HEK293T (cell line): Measurements from ENCODE around the gene EPOP.

Source experiments
- CTCF ChIA-PET: fragments of 350-600 bp; formaldehyde crosslinking; extraction: SDS; loops from one replicate; lab custom pipeline; 2021; ENCODE audit warnings: antibody characterized with exemption, inconsistent platforms; lab: Yijun Ruan, JAX
- POLR2A ChIA-PET: fragments of 350-600 bp; formaldehyde crosslinking; extraction: SDS; loops from one replicate; lab custom pipeline; 2020; ENCODE audit warnings: antibody characterized with exemption, inconsistent platforms; lab: Yijun Ruan, JAX
- DNase-seq: peaks from one replicate; pipeline ENCODE4 v3.0.0; 2012; ENCODE audit warnings: mixed read lengths; ENCODE audit errors: extremely low spot score
- ARNT ChIP-seq: fragments of 450-650 bp; IDR thresholded peaks from 2 replicates; pipeline ENCODE4 v1.6.1; 2017; ENCODE audit warnings: mild to moderate bottlenecking
- BHLHE40 ChIP-seq: fragments of 450-650 bp; IDR thresholded peaks from 2 replicates; pipeline ENCODE4 v1.6.1; 2016; ENCODE audit warnings: mild to moderate bottlenecking, moderate library complexity, borderline replicate concordance
- CTBP1 ChIP-seq: fragments of 450-650 bp; IDR thresholded peaks from 2 replicates; pipeline ENCODE4 v1.6.1; 2016; ENCODE audit warnings: borderline replicate concordance
- ELF4 ChIP-seq: fragments of 450-650 bp; IDR thresholded peaks from 2 replicates; pipeline ENCODE4 v1.6.1; 2017; ENCODE audit warnings: antibody characterized with exemption
- FOXA1 ChIP-seq: fragments of 450-650 bp; IDR thresholded peaks from 2 replicates; pipeline ENCODE4 v1.6.1; 2016; ENCODE audit warnings: mild to moderate bottlenecking
- FOXK2 ChIP-seq: fragments of 450-650 bp; IDR thresholded peaks from 2 replicates; pipeline ENCODE4 v1.6.1; 2016; ENCODE audit warnings: mild to moderate bottlenecking
- FOXM1 ChIP-seq: fragments of 450-650 bp; IDR thresholded peaks from 2 replicates; pipeline ENCODE4 v1.6.1; 2017; ENCODE audit warnings: mild to moderate bottlenecking, borderline replicate concordance
- HDGF ChIP-seq: fragments of 450-650 bp; IDR thresholded peaks from 2 replicates; pipeline ENCODE4 v1.6.1; 2017; ENCODE audit warnings: antibody characterized with exemption, borderline replicate concordance
- L3MBTL2 ChIP-seq: fragments of 450-650 bp; conservative IDR thresholded peaks from 2 replicates; pipeline ENCODE4 v1.6.1; 2016; ENCODE audit warnings: mild to moderate bottlenecking
- LEF1 ChIP-seq: fragments of 450-650 bp; IDR thresholded peaks from 2 replicates; pipeline ENCODE4 v1.6.1; 2017; ENCODE audit warnings: mild to moderate bottlenecking, borderline replicate concordance
- NFRKB ChIP-seq: fragments of 450-650 bp; IDR thresholded peaks from 2 replicates; pipeline ENCODE4 v1.6.1; 2016; ENCODE audit warnings: mild to moderate bottlenecking, moderate library complexity
- SP1 ChIP-seq: fragments of 450-650 bp; IDR thresholded peaks from 2 replicates; pipeline ENCODE4 v1.6.1; 2017
- SUZ12 ChIP-seq: fragments of 450-650 bp; IDR thresholded peaks from 2 replicates; pipeline ENCODE4 v1.6.1; 2016; ENCODE audit warnings: mild to moderate bottlenecking
- TARDBP ChIP-seq: fragments of 450-650 bp; IDR thresholded peaks from 2 replicates; pipeline ENCODE4 v1.6.1; 2016
- ZNF384 ChIP-seq: fragments of 450-650 bp; IDR thresholded peaks from 2 replicates; pipeline ENCODE4 v1.6.1; 2016
- TF ChIP-seq, protein P1 (sequence below): fragments of 450-650 bp; IDR thresholded peaks from 2 replicates; pipeline ENCODE4 v1.6.1; 2016

EPOP gene

DNA sequence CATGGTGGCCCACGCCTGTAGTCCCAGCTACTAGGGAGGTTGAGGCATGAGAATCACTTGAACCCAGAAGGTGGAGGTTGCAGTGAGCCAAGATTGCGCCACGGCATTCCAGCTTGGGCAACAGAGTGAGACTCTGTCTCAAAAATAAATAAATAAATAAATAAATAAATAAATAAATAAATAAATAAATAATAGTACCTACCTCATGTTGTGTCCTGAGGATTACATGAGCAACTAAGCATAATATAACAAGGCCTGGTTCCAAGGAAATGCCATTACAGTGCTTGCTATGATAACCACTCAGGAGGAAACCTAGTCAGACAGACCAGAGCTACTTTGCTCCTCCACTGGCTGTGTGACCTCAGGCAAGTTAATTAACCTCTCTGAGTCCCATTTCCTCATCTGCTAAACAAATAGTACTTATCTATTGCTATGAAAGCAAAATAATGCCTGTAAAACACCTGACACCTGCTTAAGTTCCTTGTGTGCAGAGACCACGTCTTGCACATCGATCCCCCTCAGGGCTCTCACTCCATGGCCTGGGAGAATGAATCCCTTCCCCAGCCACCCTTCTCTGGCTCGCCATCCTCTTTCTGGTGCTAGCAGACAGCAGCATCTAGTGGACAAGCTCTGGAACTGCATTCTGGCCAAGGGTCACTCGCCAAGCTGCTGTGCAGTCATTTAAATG is 7.5 kb downstream of the EPOP start:
- DNase-seq = peak; percentile 75
- ChIA-PET CTCF (interaction anchor here (0.6 to 1.5 kb wide), 13 partner anchors 13 to 480 kb away, joined by 3 to 9 read pairs (median 3); no protein-coding TSS in a partner anchor), POLR2A (interaction anchor here (0.6 to 1.3 kb wide), 2 partner anchors 81 to 109 kb away, joined by 3 read pairs; no protein-coding TSS in a partner anchor)
- no peak for TF ChIP-seq L3MBTL2
- no peak for TF ChIP-seq BHLHE40

DNA sequence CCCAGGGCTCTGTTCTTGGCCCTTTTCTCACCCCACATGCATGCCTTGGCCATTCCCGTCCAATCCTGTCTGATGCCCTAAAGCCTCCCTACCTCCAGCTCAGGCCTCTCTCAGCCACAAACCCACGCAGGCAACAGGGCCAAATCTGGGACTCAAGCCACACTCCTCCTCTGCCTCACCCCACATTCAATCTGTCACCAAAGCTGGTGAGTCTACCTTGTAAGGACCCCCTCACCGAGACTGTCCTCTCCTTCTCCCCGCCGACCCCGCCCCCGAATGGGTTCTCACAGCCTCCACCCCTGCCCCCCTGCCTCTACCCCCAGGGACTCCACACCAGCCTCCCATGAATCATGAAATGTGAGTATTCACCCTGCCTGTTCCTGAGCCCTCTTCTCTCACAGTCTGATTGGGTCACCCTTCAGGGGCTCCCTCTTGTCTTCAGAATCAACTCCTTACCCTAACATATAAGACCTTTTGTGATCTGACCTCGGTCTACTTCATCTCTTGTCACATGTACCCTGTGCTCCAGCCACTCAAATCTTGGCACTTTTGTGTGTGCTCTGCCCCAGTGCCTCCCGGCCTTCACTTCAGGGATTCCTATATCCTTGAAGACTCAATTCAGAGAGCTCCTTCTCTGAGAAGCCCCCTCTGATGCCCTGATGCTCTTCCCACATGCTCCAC is 10.7 kb downstream of the EPOP start:
- no peak for DNase-seq
- TF ChIP-seq SUZ12 (no peak), NFRKB (no peak), SP1 (no peak), FOXA1 (no peak), HDGF (no peak)
- ChIA-PET CTCF (interaction anchor here (0.6 to 2.7 kb wide), 15 partner anchors 10 to 392 kb away, joined by 3 to 25 read pairs (median 5); partner anchors contain the start of genes EPOP and SRCIN1), POLR2A (interaction anchor here (1.0 to 1.2 kb wide), 3 partner anchors 58 to 106 kb away, joined by 3 to 4 read pairs (median 3); partner anchors contain the start of gene SRCIN1)

DNA sequence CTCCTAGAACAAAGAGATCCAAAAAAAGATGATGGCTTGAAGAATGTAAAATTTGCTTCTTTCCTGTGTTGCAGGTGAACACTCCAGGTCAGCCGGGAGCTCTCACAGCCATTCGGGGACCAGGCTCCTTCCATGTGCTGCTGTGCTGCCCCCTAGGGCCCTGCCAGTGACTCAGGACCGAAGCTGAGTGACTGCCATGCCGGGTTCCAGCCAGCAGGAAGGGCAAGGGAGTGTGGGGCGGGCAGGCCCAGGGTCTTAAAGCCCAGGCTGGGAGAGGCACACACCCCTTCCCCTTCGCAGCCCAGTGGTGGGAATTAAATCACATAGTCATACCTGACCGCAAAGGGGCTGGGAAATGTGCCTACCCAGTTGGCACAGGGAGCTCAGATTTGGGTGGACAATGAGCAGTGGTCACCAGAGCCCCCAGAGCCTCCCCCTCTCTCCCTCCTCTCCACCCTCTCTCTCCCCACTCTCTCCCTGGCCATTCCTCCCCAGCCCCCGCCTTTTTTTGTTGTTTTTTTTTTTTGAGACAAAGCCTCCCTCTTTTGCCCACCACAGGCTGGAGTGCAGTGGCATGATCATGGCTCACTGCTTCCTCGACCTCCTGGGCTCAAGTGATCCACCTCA is 11.5 kb downstream of the EPOP start:
- TF ChIP-seq TARDBP (no peak), L3MBTL2 (no peak), ELF4 (no peak), ARNT (no peak), LEF1 (no peak), SP1 (no peak), FOXA1 (no peak), BHLHE40 (no peak), CTBP1 (no peak), FOXM1 (no peak), HDGF (peak; percentile 68; the same call in 1 of the 2 replicates), ZNF384 (no peak)
- TF ChIP-seq, protein P1, sequence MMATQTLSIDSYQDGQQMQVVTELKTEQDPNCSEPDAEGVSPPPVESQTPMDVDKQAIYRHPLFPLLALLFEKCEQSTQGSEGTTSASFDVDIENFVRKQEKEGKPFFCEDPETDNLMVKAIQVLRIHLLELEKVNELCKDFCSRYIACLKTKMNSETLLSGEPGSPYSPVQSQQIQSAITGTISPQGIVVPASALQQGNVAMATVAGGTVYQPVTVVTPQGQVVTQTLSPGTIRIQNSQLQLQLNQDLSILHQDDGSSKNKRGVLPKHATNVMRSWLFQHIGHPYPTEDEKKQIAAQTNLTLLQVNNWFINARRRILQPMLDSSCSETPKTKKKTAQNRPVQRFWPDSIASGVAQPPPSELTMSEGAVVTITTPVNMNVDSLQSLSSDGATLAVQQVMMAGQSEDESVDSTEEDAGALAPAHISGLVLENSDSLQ = peak; percentile 78
- CTCF ChIA-PET = interaction anchor here (0.6 to 2.7 kb wide), 27 partner anchors 9 to 823 kb away, joined by 3 to 25 read pairs (median 4); partner anchors contain the start of genes EPOP and SRCIN1
- DNase-seq = peak; percentile 71
- POLR2A ChIA-PET = interaction anchor here (0.6 to 1.6 kb wide), 6 partner anchors 9 to 108 kb away, joined by 3 to 7 read pairs (median 3); partner anchors contain the start of gene MLLT6

DNA sequence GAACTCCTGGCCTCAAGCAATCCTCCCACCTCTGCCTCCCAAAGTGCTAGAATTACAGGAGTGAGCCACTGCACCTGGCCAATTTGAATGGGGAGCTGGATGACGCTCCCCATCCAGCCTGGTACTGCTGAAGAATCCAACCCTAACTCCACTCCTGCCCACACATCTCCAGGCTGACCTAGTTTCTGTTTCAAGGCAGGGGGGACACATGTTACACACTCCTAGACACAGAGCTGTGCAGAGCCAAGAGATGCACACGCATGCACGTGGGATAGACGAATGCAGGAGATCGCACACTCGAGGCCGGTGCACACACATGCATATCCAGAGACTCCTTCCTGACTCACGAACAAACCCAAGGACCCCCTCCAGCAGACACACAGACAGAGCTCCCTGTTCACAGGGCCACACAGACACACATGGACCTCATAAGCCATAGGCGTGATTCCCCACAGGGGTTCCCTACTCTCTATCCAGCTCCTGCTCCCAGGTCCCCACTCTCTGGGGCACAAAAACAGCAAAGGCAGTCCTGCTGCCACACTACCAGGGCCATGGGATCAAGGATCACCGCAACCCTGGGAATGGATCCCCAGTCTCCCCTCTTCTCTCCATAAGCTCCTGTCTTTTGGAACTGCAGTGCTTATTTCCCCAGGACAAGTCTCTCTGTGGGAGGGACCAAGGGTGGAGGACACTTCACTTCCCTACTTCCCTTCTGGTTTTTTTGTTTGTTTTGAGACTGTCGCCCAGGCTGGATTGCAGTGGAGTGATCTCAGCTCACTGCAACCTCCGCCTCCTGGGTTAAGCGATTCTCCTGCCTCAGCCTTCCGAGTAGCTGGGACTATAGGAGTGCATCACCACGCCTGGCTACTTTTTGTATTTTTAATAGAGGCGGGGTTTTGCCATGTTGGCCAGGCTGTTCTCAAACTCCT is 14.4 kb downstream of the EPOP start:
- no peak for DNase-seq
- TF ChIP-seq L3MBTL2 = no peak
- no peak for TF ChIP-seq NFRKB
- no peak for TF ChIP-seq ZNF384
- no peak for TF ChIP-seq SP1
- no peak for TF ChIP-seq ELF4
- no peak for TF ChIP-seq CTBP1
- ChIA-PET CTCF (interaction anchor here (0.6 to 2.3 kb wide), 6 partner anchors 9 to 126 kb away, joined by 3 to 8 read pairs (median 4); partner anchors contain the start of gene SRCIN1), POLR2A (interaction anchor here (0.6 to 1.0 kb wide), 2 partner anchors 64 to 102 kb away, joined by 3 to 4 read pairs; no protein-coding TSS in a partner anchor)

DNA sequence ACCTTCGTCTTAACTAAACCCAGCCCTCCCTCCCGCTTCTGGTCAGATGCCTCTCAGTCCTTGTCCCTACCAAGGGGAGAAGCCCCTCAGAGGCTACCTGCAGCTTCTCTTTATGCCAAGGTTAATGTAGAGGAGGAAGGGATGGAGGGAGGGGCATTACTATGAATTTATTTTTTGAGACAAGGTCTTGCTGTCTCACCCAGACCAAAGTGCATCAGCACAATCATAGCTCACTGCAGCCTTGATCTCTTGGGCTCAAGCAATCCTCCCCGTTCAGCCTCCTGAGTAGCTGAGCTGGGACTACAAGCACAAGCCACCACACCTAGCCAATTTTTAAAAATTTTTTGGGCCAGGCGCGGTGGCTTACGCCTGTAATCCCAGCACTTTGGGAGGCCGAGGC is 15.3 kb downstream of the EPOP start:
- CTCF ChIA-PET = interaction anchor here (0.6 kb wide), 1 partner anchor 459 kb away, joined by 5 read pairs; no protein-coding TSS in a partner anchor
- TF ChIP-seq BHLHE40 = no peak
- no peak for TF ChIP-seq ARNT
- no peak for TF ChIP-seq HDGF
- no peak for TF ChIP-seq L3MBTL2
- TF ChIP-seq TARDBP = no peak
- no peak for TF ChIP-seq LEF1
- TF ChIP-seq CTBP1 = no peak
- TF ChIP-seq ELF4 = no peak
- no peak for TF ChIP-seq SUZ12
- POLR2A ChIA-PET = no interaction called here
- DNase-seq = no peak

DNA sequence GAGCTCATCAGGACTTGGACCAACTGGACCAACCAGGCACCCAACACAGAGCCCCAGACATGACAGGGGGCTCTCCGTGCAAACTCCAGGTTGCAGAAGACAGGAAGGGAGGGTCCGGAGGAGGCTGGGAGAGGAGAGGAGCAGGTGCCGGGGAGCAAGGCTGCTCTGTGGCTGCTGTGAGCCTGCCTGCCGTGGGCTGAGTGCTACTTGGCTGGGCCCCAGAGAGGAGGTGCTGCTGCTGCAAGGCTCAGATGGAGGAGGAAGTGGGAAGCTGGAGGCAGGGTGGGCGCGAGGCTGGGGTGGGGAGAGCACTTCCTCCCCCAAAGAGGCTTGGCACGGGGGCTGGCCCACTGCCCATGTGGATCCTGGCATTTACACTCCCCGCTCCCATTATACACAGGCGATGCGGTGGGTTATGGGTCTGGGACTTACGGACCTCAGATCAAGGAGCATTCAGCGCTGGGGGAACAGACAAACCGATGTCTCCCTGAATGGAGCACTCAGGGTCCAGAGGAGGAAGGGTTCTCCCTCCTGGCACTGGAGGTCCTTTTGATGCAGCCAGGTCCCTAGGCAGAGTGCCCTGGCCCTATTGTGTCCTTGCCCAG is 15.9 kb downstream of the EPOP start:
- no peak for DNase-seq
- ChIA-PET POLR2A (no interaction called here), CTCF (interaction anchor here (0.6 kb wide), 1 partner anchor 460 kb away, joined by 5 read pairs; no protein-coding TSS in a partner anchor)
- TF ChIP-seq ARNT = no peak
- no peak for TF ChIP-seq ELF4
- TF ChIP-seq, protein P1 = no peak
- TF ChIP-seq SP1 = no peak
- no peak for TF ChIP-seq TARDBP
- no peak for TF ChIP-seq CTBP1
- TF ChIP-seq FOXM1 = no peak
- TF ChIP-seq BHLHE40 = no peak
- TF ChIP-seq L3MBTL2 = no peak
- no peak for TF ChIP-seq FOXK2
- no peak for TF ChIP-seq NFRKB
- no peak for TF ChIP-seq FOXA1
- TF ChIP-seq HDGF = no peak
- TF ChIP-seq LEF1 = no peak
- TF ChIP-seq ZNF384 = no peak
